SK-N-SH (cell line): Measurements from ENCODE around the gene S100A6. TPM values are rescaled to one million over a fixed set of nuclear protein-coding genes. Genes with fewer than 3 reads are reported as not detected.

Experiments
- CTCF ChIA-PET: fragments of 300-600, 350-600 bp; formaldehyde crosslinking; extraction: SDS; loops from one replicate; lab custom pipeline; 2021; lab: Yijun Ruan, JAX
- POLR2A ChIA-PET: fragments of 350-600 bp; sonication (Branson Sonifier 250); formaldehyde crosslinking; extraction: SDS; loops from one replicate; lab custom pipeline; 2020; ENCODE audit warnings: antibody characterized with exemption, inconsistent platforms; lab: Yijun Ruan, JAX
- DNase-seq: peaks from one replicate; pipeline ENCODE4 v3.0.0; 2012
- H2AFZ ChIP-seq: fragments of 200-600 bp; sonication (generic); 2 replicates; pipeline ENCODE4 v1.8.1; 2016; ENCODE audit warnings: antibody characterized with exemption, mild to moderate bottlenecking, low read depth
- H3F3A ChIP-seq: fragments of 200-600 bp; sonication (generic); replicated peaks from 2 replicates; pipeline ENCODE3; 2016; ENCODE audit warnings: antibody characterized with exemption, mild to moderate bottlenecking; ENCODE audit not compliant: insufficient read depth
- H3K27ac ChIP-seq, 2 experiments: fragments of 200-500 bp in 1 of 2; fragments of 200-600 bp in 1 of 2; sonication (Bioruptor generic) in 1 of 2; sonication (generic), shearing (Covaris generic) in 1 of 2; 2 replicates each; pipeline versions ENCODE4 v1.5.1 to v1.6.1; 2014 to 2016; ENCODE audit warnings: low read depth in 2 of 2, inconsistent platforms in 1 of 2, low read length in 1 of 2, mild to moderate bottlenecking in 1 of 2, mixed read lengths in 1 of 2
- H3K27me3 ChIP-seq: fragments of 200-600 bp; sonication (generic), shearing (Covaris generic); 2 replicates; pipeline ENCODE4 v1.6.1; 2016; ENCODE audit warnings: mixed run types; ENCODE audit not compliant: insufficient read depth
- H3K36me3 ChIP-seq, 2 experiments: fragments of 200-500 bp in 1 of 2; fragments of 200-600 bp in 1 of 2; sonication (Bioruptor generic) in 1 of 2; sonication (generic) in 1 of 2; replicated peaks in 1 of 2; 2 replicates each; pipeline versions ENCODE3 to v1.5.1; 2014 to 2016; ENCODE audit warnings: low read length in 1 of 2, mild to moderate bottlenecking in 1 of 2; ENCODE audit not compliant: insufficient read depth in 2 of 2, control insufficient read depth in 1 of 2
- H3K4me1 ChIP-seq, 2 experiments: fragments of 200-500 bp in 1 of 2; fragments of 200-600 bp in 1 of 2; sonication (Bioruptor generic) in 1 of 2; sonication (generic), shearing (Covaris generic) in 1 of 2; 2 replicates each; pipeline versions ENCODE4 v1.5.1 to v1.6.1; 2014 to 2016; ENCODE audit warnings: low read depth in 1 of 2, low read length in 1 of 2, mixed run types in 1 of 2; ENCODE audit not compliant: insufficient read depth in 2 of 2, control insufficient read depth in 1 of 2
- H3K4me2 ChIP-seq: fragments of 200-600 bp; sonication (generic), shearing (Covaris generic); 2 replicates; pipeline ENCODE4 v1.6.1; 2017; ENCODE audit warnings: mixed run types
- H3K4me3 ChIP-seq, 2 experiments: fragments of 200-500 bp in 1 of 2; fragments of 200-600 bp in 1 of 2; sonication (Bioruptor generic) in 1 of 2; sonication (generic), shearing (Covaris generic) in 1 of 2; 2 replicates each; pipeline versions ENCODE4 v1.5.1 to v1.8.1; 2014 to 2016; ENCODE audit warnings: low read depth in 2 of 2, inconsistent platforms in 1 of 2, low read length in 1 of 2, mild to moderate bottlenecking in 1 of 2, mixed read lengths in 1 of 2, moderate library complexity in 1 of 2
- H3K79me2 ChIP-seq: fragments of 200-600 bp; sonication (generic); 2 replicates; pipeline ENCODE4 v1.8.1; 2017; ENCODE audit warnings: mild to moderate bottlenecking; ENCODE audit not compliant: insufficient read depth
- H3K9ac ChIP-seq: fragments of 200-600 bp; sonication (generic); 2 replicates; pipeline ENCODE4 v1.6.1; 2017; ENCODE audit warnings: mixed run types
- H3K9me2 ChIP-seq: fragments of 200-600 bp; sonication (generic); 2 replicates; pipeline ENCODE4 v1.6.1; 2017; ENCODE audit warnings: mixed run types
- H3K9me3 ChIP-seq: fragments of 200-600 bp; sonication (generic); 2 replicates; pipeline ENCODE4 v1.6.1; 2017; ENCODE audit warnings: mixed run types, mild to moderate bottlenecking, moderate library complexity
- H4K20me1 ChIP-seq: fragments of 200-600 bp; sonication (generic); 2 replicates; pipeline ENCODE4 v1.6.1; 2017; ENCODE audit warnings: mild to moderate bottlenecking, mixed run types; ENCODE audit not compliant: insufficient read depth
- CTCF ChIP-seq: fragments of 200-600 bp; sonication (generic); IDR thresholded peaks from 2 replicates; pipeline ENCODE4 v1.6.1; 2017; ENCODE audit warnings: antibody characterized with exemption, mild to moderate bottlenecking, moderate library complexity
- ELF1 ChIP-seq: IDR thresholded peaks from 2 replicates; pipeline ENCODE4 v1.4.0; 2012
- FOSL2 ChIP-seq: IDR thresholded peaks from 2 replicates; pipeline ENCODE4 v1.4.0; 2012; ENCODE audit warnings: low read depth, mild to moderate bottlenecking, moderate library complexity, borderline replicate concordance
- GABPA ChIP-seq: IDR thresholded peaks from 2 replicates; pipeline ENCODE4 v1.4.0; 2012; ENCODE audit warnings: low read depth, mild to moderate bottlenecking
- MAX ChIP-seq: IDR thresholded peaks from 2 replicates; pipeline ENCODE4 v1.4.0; 2012; ENCODE audit warnings: low read depth
- NRF1 ChIP-seq: IDR thresholded peaks from 2 replicates; pipeline ENCODE4 v1.6.1; 2012; ENCODE audit warnings: low read depth, mild to moderate bottlenecking, low read length
- PBX3 ChIP-seq: IDR thresholded peaks from 2 replicates; pipeline ENCODE4; 2012
- RCOR1 ChIP-seq: fragments of 150-350 bp; IDR thresholded peaks from 2 replicates; pipeline ENCODE4 v1.6.1; 2017; ENCODE audit warnings: antibody characterized with exemption, low read length
- RXRA ChIP-seq: IDR thresholded peaks from 2 replicates; pipeline ENCODE4 v1.4.0; 2012; ENCODE audit warnings: low read depth, mild to moderate bottlenecking, borderline replicate concordance
- SIN3A ChIP-seq: IDR thresholded peaks from 2 replicates; pipeline ENCODE4 v1.6.1; 2012; ENCODE audit warnings: low read depth, mild to moderate bottlenecking, low read length, moderate library complexity, borderline replicate concordance
- SMC3 ChIP-seq: IDR thresholded peaks from 2 replicates; pipeline ENCODE4 v1.6.1; 2012; ENCODE audit warnings: low read depth, low read length, improper control_type of control experiment
- TCF12 ChIP-seq: IDR thresholded peaks from 2 replicates; pipeline ENCODE4 v1.4.0; 2012
- USF1 ChIP-seq: IDR thresholded peaks from 2 replicates; pipeline ENCODE4 v1.4.0; 2012; ENCODE audit warnings: low read depth, borderline replicate concordance
- USF2 ChIP-seq: fragments of 150-350 bp; IDR thresholded peaks from 2 replicates; pipeline ENCODE4 v1.6.1; 2017; ENCODE audit warnings: antibody characterized with exemption, low read length, low read depth, borderline replicate concordance
- ZBTB33 ChIP-seq: IDR thresholded peaks from 2 replicates; pipeline ENCODE4 v1.4.0; 2012; ENCODE audit warnings: low read depth, borderline replicate concordance
- WGBS: methylation state at CpG from one replicate; pipeline ENCODE4 v1.1.6; 2017; ENCODE audit warnings: low lambda C conversion rate; 5-methylcytosine and 5-hydroxymethylcytosine counted together
- polyA plus RNA-seq, 3 experiments: library from polyadenylated mRNA; depleted of rRNA; stranded (reverse); fragments of >200 nt; gene quantifications; 2 replicates each; pipeline ENCODE4 v1.2.3, GENCODE V29; 2012

S100A6 gene
- polyA plus RNA-seq, 1 of the 3 experiments (the other 2 are of a cell fraction): 895 TPM

GRCh38 chr1:153543736-153544135 lies 7.9 kb upstream of the S100A6 start:
- POLR2A ChIA-PET: no interaction called here
- CTCF ChIA-PET: interaction anchor here (1.0 to 11.8 kb wide), 3 partner anchors 11 to 33 kb away, joined by 3 to 62 read pairs (median 20); no protein-coding TSS in a partner anchor
- no peak overlapping the region for H3K9ac ChIP-seq
- H3K27ac ChIP-seq: no peak overlapping the region
- no peak overlapping the region for H3K4me3 ChIP-seq
- no peak for DNase-seq
- no peak for TF ChIP-seq FOSL2
- no peak for TF ChIP-seq RCOR1
- TF ChIP-seq RXRA: no peak
- no peak for TF ChIP-seq TCF12
- no peak for TF ChIP-seq MAX
- no peak for TF ChIP-seq GABPA
- no peak for TF ChIP-seq ZBTB33
- no peak for TF ChIP-seq USF1
- TF ChIP-seq PBX3: no peak
- TF ChIP-seq NRF1: no peak
- TF ChIP-seq USF2: no peak
- H3K4me2 ChIP-seq: no peak overlapping the region
- 89% methylated on average over 4 of the region's 4 CpGs for WGBS
- H3K9me3 ChIP-seq: no peaks in the 10 kb centered on the region
- H4K20me1 ChIP-seq: no peaks in the 10 kb centered on the region
- H3K79me2 ChIP-seq: no peaks in the 10 kb centered on the region
- H3K36me3 ChIP-seq: no peaks in the 10 kb centered on the region
- H3K4me1 ChIP-seq: peaks cover 44 to 54% of the 10 kb centered on the region in 2 experiments; a peak in 3 of 4 replicates
- H2AFZ ChIP-seq: no peak overlapping the region
- H3K9me2 ChIP-seq: no peaks in the 10 kb centered on the region
- peaks cover 11% of the 10 kb centered on the region for H3F3A ChIP-seq
- H3K27me3 ChIP-seq: no peaks in the 10 kb centered on the region

- POLR2A ChIA-PET: no interaction called here
- Histone ChIP-seq H3K36me3 (no peaks in the 10 kb centered on the region), H3F3A (peaks cover 17% of the 10 kb centered on the region), H4K20me1 (no peaks in the 10 kb centered on the region), H3K4me1 (peaks cover 38 to 54% of the 10 kb centered on the region in 2 experiments; a peak in 3 of 4 replicates), H3K27ac (no peak overlapping the region), H3K27me3 (no peaks in the 10 kb centered on the region), H3K9me2 (no peaks in the 10 kb centered on the region), H3K79me2 (no peaks in the 10 kb centered on the region), H3K9me3 (no peaks in the 10 kb centered on the region), H3K9ac (no peak overlapping the region), H2AFZ (no peak overlapping the region), H3K4me2 (no peak overlapping the region), H3K4me3 (no peak overlapping the region)
- 87% methylated on average over 13 of the region's 13 CpGs for WGBS
- no peak for DNase-seq
- CTCF ChIA-PET: interaction anchor here (0.9 to 11.8 kb wide), 3 partner anchors 26 to 33 kb away, joined by 4 to 62 read pairs (median 20); no protein-coding TSS in a partner anchor
- no peak for TF ChIP-seq ELF1
- TF ChIP-seq CTCF: no peak
- no peak for TF ChIP-seq SMC3
- no peak for TF ChIP-seq SIN3A
Measured at GRCh38 chr1:153542956-153543711, 7.3 kb upstream of the S100A6 start.
